Pulmonary artery endothelial cell (primary cell): Measurements from ENCODE around the gene SSU72. TPM values are rescaled to one million over a fixed set of nuclear protein-coding genes. Genes with fewer than 3 reads are reported as not detected.
"Not testable (repeated sequence)": the region's sequence is repeated elsewhere in the genome, so short reads cannot be mapped to it uniquely, and the experiment has no call there.

ENCODE experiments used
- DNase-seq: peaks from one replicate; pipeline ENCODE4 v3.0.0-alpha.2; 2011; ENCODE audit warnings: low read depth, low spot score
- total RNA-seq: library from RNA; depleted of rRNA; stranded (reverse); fragments of >200 nt; gene quantifications from 2 replicates; pipeline ENCODE4 v1.2.3, GENCODE V29; 2014

SSU72 gene
- total RNA-seq, 1 donor from 2014 or later: 75.0 TPM

- no peak for DNase-seq
Measured at GRCh38 chr1:1596493-1597274, 22.0 kb upstream of the SSU72 start.

- DNase-seq: not testable (repeated sequence)
Measured at GRCh38 chr1:1595341-1595740, 20.7 kb upstream of the SSU72 start.

DNA sequence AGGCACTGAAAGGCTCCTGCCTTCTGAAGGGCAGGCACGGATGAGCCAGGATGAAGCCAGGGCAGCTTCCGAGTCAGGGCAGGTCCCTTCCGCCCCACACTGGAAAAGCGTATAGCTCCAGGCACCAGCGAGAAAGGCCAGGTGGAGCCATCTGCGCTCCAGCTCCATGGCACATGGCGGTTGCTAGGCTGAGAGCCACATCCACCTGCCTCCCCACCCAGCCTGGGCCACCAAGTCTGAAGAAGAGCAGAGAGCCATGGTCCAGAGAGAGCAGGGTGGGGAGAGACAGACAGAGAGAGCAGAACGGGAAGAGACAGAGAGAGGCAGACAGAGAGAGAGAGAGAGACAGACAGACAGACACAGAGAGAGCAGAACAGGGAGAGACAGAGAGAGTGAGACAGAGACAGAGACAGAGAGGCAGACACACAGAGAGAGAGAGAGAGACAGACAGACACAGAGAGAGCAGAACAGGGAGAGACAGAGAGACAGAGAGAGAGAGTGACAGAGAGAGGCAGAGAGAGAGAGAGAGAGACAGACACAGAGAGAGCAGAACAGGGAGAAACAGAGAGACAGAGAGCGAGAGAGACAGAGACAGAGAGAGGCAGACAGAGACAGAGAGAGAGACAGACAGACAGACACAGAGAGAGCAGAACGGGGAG is 20.1 kb upstream of the SSU72 start:
- DNase-seq: no peak

GRCh38 chr1:1593834-1594601 is 19.4 kb upstream of the SSU72 start:
- no peak for DNase-seq

- DNase-seq: no peak
Measured at GRCh38 chr1:1591452-1591851, 16.8 kb upstream of the SSU72 start.

DNA sequence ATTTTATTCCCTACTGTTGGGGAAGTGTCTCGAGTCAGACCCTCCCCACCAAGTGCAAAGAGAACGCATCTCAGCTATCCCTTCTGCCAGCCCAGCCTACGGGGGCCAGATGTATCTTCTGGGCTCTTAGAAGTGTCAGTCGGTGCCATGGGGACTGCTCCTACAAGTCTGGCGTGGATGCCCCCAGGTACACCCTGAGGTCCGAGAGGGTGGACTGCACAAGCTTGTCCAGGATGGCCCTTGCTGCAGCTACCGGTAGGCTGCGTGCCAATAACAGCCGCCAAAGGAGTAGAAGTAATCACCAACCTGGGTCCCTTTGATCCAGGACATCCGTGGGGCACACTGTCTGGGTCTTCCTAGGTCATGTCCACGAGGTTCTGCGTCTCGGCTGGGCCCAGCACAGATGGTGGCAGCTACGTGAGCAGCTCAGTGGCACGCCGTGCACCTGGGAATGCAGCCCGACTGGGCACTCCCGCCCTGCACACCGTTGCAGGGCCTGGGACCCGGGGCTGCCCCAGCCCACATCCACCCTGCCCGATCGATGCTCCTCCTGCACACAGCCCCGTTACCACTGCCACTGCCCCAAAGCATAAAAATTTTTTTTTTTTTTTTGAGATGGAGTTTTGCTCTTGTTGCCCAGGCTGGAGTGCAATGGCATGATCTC is 8.8 kb upstream of the SSU72 start:
- no peak for DNase-seq

- DNase-seq: no peak
Measured at GRCh38 chr1:1582585-1583346, 8.1 kb upstream of the SSU72 start.

GRCh38 chr1:1578371-1578940 is 3.8 kb upstream of the SSU72 start:
- no peak for DNase-seq

- no peak for DNase-seq
Measured at GRCh38 chr1:1577367-1578011, 2.8 kb upstream of the SSU72 start.

DNA sequence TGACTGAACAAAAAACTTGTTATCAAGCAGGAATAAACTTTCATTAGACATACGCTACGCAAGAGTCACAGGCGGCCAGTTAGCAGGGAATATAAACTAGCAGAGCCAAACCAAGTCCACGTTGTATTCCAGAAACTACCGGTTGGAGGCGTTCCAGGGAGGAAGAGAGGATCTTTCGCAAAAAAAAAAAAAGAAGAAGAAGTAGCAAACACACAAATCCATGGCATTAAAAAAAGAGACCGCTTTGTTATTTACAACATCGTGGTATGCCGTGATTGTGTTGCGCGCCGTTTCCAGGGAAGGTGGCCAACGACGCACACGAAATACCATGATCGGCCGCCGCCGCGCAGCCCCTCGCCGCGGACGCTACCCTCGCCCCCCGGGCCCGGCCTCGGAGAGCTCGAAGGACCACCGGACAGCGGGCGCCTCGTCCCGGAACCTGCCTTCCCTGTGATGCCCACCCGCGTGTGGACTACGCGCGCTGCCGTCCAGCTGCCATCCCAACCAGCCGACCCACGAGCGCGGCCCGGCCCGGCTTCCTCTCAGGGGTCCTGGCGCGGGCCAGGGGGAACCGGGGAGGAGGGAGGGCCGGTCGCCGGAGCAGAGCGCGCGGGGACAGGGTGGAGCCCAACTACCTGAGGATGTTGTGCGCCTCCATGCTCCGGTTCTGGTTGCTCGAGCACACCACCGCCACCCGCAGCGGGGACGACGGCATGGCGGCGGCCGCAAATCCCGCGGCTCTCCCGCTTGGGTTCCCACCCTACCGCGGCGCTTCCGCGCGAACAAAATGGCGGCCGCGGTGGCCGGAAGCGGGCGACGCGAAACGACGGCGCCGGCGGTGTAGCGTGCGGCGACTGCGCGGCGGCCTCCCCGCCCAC is 581 bp downstream of the SSU72 start:
- DNase-seq: no peak

- no peak for DNase-seq
Measured at GRCh38 chr1:1569341-1569740, 5.3 kb downstream of the SSU72 start.

GRCh38 chr1:1567891-1568291 is 6.8 kb downstream of the SSU72 start:
- DNase-seq: no peak

DNA sequence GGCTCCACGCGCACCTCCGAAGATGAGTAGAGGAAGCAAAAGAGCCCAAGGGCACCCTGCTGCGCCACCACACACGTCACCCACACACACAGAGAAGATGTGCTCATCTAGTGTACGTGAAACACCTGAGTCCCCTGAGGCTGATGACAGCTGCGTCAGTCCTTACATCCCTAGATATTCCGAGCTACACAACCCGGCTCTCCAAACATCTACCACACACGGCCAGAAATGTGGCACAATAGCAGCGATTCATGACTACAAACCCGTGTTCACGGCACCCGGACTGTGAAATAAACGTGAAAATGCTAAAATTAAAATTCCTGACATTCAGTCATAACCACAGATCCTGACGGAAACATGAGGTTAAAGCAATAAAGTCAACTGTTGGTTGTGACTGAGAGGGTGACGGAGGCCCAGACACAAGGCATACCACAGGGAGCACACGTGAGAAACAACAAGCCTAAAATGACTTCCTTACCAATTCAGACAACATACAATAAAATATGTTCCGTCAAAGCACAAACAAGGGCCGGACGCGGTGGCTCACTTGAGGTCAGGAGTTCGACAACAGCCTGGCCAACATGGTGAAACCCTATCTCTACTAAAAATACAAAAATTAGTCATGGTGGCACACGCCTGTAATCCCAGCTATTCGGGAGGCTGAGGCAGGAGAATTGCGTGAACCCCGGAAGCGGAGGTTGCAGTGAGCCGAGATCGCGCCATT is 7.3 kb downstream of the SSU72 start:
- DNase-seq: no peak

- DNase-seq: no peak
Measured at GRCh38 chr1:1565340-1565739, 9.3 kb downstream of the SSU72 start.

DNA sequence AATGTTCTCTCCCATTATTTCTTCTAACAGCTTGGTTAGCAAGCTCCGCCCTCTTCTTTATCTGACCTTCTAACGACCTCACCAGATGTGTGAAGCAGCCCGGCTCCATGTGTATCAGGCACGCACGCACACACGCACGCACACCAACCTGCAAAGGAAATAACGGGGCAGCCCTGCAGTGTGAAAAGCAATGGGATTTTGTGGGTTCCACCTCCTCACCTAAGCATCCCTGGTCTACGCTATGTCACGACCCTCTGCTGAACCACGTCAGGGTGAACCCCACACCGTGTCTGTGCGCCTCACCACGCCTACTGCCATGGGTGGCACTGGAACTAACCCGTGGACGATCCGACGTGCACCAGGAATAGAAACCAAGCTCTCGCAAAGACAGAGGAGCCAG is 10.4 kb downstream of the SSU72 start:
- DNase-seq: no peak

GRCh38 chr1:1563688-1564087 is 11.0 kb downstream of the SSU72 start:
- DNase-seq: no peak

DNA sequence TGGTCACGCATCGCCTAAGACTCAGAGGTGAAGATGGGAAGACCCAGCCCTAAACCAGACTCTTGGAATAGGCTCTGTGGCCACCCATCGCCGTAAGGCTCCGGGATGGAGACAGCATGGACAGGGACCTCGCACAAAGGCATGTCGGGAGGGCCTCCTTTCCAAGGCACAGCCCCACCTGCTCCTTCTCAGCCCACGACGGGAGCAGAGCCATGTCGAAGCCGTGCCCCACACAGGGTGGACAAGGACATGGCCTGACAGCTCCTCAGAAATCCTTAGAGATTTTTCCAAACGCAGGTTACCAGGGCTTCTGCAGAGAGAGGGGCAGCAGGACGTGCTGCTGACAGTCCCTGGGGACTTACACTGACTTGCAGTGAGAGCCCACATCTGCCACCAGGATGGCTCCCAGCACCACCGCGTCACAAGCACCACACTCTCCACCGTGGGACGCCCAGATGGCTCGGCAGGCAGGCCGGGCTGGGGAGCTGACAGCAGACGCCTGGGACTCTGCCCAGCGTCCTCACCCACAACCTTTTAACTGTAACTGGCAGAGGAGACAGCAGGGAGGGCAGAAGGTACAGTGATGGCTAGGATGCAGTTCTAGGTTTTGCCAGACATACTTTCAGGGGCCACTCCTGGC is 12.0 kb downstream of the SSU72 start:
- DNase-seq: no peak
